ENCODE results near the gene UAP1.

UAP1 gene

DNA sequence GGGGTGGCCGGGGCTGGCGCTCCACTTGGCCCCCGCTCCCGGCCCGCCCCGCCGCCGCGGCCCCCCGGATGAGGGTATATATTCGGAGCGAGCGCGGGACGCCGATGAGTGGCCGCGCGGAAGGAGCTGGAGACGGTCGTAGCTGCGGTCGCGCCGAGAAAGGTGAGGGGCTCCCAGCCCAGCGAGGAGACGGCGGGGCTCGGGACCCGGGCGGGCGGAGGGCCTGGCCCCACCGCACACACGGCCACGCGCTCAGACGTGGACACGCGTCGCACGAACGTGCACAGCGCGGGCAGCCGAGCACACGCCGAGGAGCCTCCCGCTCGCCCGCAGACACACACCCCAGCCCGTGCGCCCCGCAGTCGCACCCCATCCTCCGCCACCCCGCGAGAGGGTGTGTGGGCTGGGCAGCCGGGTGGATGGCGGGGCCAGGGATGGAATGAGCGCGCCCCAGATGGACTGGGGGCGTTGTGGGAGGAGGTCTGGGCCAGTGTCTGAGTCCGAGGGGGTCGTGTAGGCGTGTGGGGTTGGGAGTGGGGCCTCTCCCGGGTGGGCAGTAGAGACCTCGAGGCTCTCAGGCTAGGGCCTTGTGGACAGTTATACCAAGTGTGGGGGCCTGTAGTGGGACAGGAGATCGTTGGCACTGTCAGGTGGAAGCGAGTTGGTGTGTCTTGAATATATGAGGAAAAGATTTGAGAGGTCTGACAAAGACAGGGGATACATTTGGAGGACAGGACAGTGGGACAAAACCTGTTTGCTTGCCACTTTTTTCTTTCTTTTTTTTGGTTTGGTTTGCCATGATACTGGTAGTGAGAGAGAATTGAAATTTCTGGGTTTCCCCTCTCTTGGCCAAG, at the start of gene UAP1:
Gene UAP1, plus strand, starts transcription at position 107 of the 854 bp plus-strand sequence. CDS start 4,347 bp downstream, outside the sequence.
- no peak for DNase-seq (ENCODE audit: low read depth)

- DNase-seq (ENCODE audit: low read depth) = no peak
Observed at GRCh38 chr1:162527314-162527713, 34.2 kb upstream of the UAP1 start.

- DNase-seq (ENCODE audit: low read depth) = no peak
Observed at GRCh38 chr1:162530307-162530987, 31.1 kb upstream of the UAP1 start.

DNA sequence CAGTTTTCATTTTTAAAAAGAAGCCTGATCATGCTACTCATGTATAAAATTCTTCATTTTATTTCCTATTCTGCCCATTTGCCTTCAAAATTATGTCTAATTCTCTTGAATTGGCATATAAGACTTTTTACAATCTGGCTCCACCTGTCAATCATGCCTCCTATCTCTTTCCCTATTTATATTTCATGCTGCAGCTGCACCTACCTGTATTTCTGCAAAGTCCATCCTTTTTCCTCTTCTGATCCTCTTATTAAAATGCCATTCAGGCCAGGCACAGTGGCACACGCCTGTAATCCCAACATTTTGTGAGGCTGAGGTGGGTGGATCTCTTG, 30.6 kb upstream of the UAP1 start:
- DNase-seq (ENCODE audit: low read depth) = no peak

GRCh38 chr1:162535501-162535900, 26.0 kb upstream of the UAP1 start:
- DNase-seq (ENCODE audit: low read depth) = no peak

DNA sequence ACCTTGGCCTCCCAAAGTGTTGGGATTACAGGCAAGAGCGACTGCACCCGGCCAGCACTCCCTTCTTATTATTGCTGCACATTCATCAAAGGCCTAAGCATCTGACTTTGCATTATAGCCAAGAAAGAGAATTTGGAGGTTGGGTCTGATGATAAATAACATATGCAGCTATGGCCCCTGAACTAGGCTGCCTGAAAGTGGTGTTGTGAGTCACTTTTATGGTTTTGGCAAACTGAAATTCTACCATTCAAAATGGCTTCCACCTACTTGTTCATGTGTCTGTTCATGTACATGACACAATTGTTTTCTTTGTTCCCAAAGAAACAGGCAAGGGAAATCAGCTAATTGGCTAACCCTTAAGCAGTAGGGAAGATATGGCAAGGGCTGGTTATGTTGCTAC, 25.0 kb upstream of the UAP1 start:
- DNase-seq (ENCODE audit: low read depth) = no peak

GRCh38 chr1:162537216-162537615, 24.3 kb upstream of the UAP1 start:
- DNase-seq (ENCODE audit: low read depth) = no peak

GRCh38 chr1:162538815-162539431, 22.6 kb upstream of the UAP1 start:
- no peak for DNase-seq (ENCODE audit: low read depth)

GRCh38 chr1:162541619-162542141, 19.8 kb upstream of the UAP1 start:
- no peak for DNase-seq (ENCODE audit: low read depth)

- no peak for DNase-seq (ENCODE audit: low read depth)
Observed at GRCh38 chr1:162543228-162543627, 18.3 kb upstream of the UAP1 start.

GRCh38 chr1:162548170-162548569, 13.4 kb upstream of the UAP1 start:
- DNase-seq (ENCODE audit: low read depth) = no peak

DNA sequence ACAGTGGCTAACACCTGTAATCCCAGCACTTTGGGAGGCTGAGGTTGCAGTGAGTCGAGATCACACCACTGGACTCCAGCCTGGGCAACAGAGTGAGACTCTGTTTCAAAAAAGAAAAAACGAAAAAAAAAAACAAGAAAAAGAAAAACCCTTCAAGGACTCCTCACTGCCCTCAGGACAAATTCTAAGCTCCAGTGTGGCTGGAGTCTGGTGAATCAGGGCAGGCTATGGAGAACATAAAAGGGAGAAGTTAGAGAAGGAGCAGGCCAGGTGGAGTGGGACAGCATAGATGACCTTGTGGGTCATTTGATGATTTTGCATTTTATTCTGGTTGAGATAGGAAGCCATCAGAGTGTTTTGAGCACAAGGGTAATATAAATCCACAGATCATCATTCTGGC, 12.5 kb upstream of the UAP1 start:
- DNase-seq (ENCODE audit: low read depth) = no peak

- DNase-seq (ENCODE audit: low read depth) = no peak
Observed at GRCh38 chr1:162550925-162551324, 10.6 kb upstream of the UAP1 start.

GRCh38 chr1:162551969-162552683, 9.4 kb upstream of the UAP1 start:
- no peak for DNase-seq (ENCODE audit: low read depth)

- DNase-seq (ENCODE audit: low read depth) = no peak
Observed at GRCh38 chr1:162552684-162553252, 8.8 kb upstream of the UAP1 start.

DNA sequence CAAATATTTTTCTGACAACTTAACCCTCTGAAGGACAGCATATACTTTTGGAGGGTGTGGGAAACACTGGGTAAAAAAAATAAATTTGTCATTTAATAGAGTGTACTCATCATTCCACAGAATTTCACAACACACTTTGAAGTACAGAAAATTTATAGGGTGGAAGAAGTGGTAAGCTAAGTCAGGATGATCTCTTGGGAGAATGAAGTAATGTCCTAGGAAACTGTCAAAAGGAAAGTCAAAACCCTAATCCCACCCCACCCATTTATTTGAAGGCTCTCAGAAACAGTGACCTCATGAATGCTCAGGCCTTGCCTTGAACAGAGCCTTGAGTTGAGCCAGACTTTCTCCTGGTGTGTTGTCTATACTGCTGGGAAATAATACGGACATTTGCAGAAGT, 7.3 kb upstream of the UAP1 start:
- DNase-seq (ENCODE audit: low read depth) = no peak

GRCh38 chr1:162557536-162557935, 4.0 kb upstream of the UAP1 start:
- DNase-seq (ENCODE audit: low read depth) = no peak

- no peak for DNase-seq (ENCODE audit: low read depth)
Observed at GRCh38 chr1:162560303-162561036, 1.1 kb upstream of the UAP1 start.

DNA sequence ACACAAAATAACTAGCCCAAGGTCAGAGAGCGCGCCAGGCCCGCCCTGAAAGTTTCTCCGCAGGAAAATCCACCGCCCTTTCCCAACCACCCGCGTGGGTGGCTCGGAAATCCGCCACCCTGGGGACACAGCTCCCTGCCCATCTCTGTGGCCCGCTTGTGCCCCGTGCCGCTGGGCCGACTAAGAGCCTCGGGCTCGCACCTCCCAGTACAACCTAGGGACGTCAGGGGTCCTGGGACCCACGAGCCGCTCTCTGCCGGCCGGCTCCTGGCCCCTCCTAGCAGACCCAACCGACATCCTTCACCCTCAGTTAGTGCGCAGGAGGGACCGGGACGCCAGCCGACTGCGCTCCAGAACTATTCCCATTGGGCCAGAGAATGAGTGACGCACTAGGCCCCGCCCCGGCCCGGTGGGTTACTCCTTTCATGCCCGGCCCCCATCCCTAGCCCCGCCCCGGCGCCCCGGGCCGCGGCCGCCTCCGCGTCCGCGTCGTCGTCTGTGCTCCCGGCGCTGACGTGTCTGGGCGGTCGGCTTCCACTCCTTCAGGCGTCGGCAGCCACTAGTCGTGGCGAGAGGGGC, 396 bp upstream of the UAP1 start:
- DNase-seq (ENCODE audit: low read depth) = peak; percentile 96

- no peak for DNase-seq (ENCODE audit: low read depth)
Observed at GRCh38 chr1:162562470-162562828, 927 bp downstream of the UAP1 start.

DNA sequence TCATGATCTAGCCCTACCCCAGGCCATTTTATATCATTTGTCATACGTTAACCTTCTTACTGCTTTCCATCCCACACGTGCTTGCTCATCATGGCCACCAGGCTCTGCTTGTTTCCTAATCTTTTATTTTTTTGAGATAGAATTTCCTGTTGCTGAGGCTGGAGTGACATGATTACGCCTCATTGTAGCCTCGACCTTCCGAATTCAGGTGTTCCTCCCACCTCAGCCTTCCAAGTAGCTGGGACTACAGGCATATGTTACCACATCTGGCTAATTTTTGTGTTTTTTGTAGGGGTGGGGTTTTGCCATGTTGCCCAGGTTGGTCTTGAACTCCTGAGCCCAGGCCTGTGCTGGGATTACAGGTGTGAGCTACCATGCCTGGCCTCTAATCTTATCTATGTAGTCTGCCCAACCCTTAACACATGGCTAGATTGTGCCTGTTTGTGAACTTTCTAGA, 3.3 kb downstream of the UAP1 start:
- DNase-seq (ENCODE audit: low read depth) = no peak
